ENCODE data around the gene CYP8B1.

CYP8B1 gene

GRCh38 chr3:42876401-42876800 lies 722 bp upstream of the CYP8B1 start:
- TF ChIP-seq CTCF (conservative IDR thresholded peaks at IDR 0.05; ENCODE audit: low read depth, low read length) = no peak
- no peak overlapping the region for H3K4me3 ChIP-seq (ENCODE audit: low read length)
- no peak for DNase-seq (ENCODE audit: low read depth)

GRCh38 chr3:42874749-42875148 lies 930 bp downstream of the CYP8B1 start:
- H3K4me3 ChIP-seq (ENCODE audit: low read length) = no peak overlapping the region
- no peak for DNase-seq (ENCODE audit: low read depth)
- no peak for TF ChIP-seq CTCF (conservative IDR thresholded peaks at IDR 0.05; ENCODE audit: low read depth, low read length)

- no peak for DNase-seq (ENCODE audit: low read depth)
- no peak overlapping the region for H3K4me3 ChIP-seq (ENCODE audit: low read length)
- no peak for TF ChIP-seq CTCF (conservative IDR thresholded peaks at IDR 0.05; ENCODE audit: low read depth, low read length)
Observed at GRCh38 chr3:42873221-42873982, 2.3 kb downstream of the CYP8B1 start.

- no peak for DNase-seq (ENCODE audit: low read depth)
- TF ChIP-seq CTCF (conservative IDR thresholded peaks at IDR 0.05; ENCODE audit: low read depth, low read length) = no peak
Observed at GRCh38 chr3:42872718-42873117, 3.0 kb downstream of the CYP8B1 start.

GRCh38 chr3:42871592-42872196 lies 4.0 kb downstream of the CYP8B1 start:
- DNase-seq (ENCODE audit: low read depth) = no peak
- no peak overlapping the region for H3K4me3 ChIP-seq (ENCODE audit: low read length)
- TF ChIP-seq CTCF (conservative IDR thresholded peaks at IDR 0.05; ENCODE audit: low read depth, low read length) = no peak

More at GRCh38 chr3:42872718-42873117, 3.0 kb downstream of the CYP8B1 start:
- H3K4me3 ChIP-seq (ENCODE audit: low read length) = no peak overlapping the region

GRCh38 chr3:42868841-42869240 lies 6.8 kb downstream of the CYP8B1 start:
- no peak for TF ChIP-seq CTCF (conservative IDR thresholded peaks at IDR 0.05; ENCODE audit: low read depth, low read length)
- no peak overlapping the region for H3K4me3 ChIP-seq (ENCODE audit: low read length)
- DNase-seq (ENCODE audit: low read depth) = no peak

GRCh38 chr3:42867138-42867537 lies 8.5 kb downstream of the CYP8B1 start:
- no peak for TF ChIP-seq CTCF (conservative IDR thresholded peaks at IDR 0.05; ENCODE audit: low read depth, low read length)
- DNase-seq (ENCODE audit: low read depth) = no peak
- H3K4me3 ChIP-seq (ENCODE audit: low read length) = no peak overlapping the region

All from retinal pigment epithelial cell (primary cell).